ENCODE data around the gene UBR4. TPM values are rescaled to one million over a fixed set of nuclear protein-coding genes. Genes with fewer than 3 reads are reported as not detected.

The UBR4 gene
- total RNA-seq, 2 experiments from 2014 or later: 139 to 155 TPM

GRCh38 chr1:19072285-19072981, 137.6 kb downstream of the UBR4 start:
- ATAC-seq (ENCODE audit: low read depth): no peak
- Mint-ChIP-seq H3K27me3 (peaks cover 15% of the 10 kb centered on the region), H3K4me1 (peaks cover 27% of the 10 kb centered on the region), H3K4me3 (no peak overlapping the region), H3K9me3 (no peaks in the 10 kb centered on the region), H3K36me3 (peaks cover 39% of the 10 kb centered on the region), H3K27ac (no peak overlapping the region)
- DNase-seq: no peak
- POLR2A ChIA-PET: interaction anchor here (1.6 kb wide), 1 partner anchor 147 kb away, joined by 4 read pairs; no protein-coding TSS in a partner anchor

GRCh38 chr1:19071674-19072281, 138.3 kb downstream of the UBR4 start:
- H3K36me3 Mint-ChIP-seq: peaks cover 33% of the 10 kb centered on the region
- POLR2A ChIA-PET: interaction anchor here (1.6 kb wide), 1 partner anchor 146 kb away, joined by 4 read pairs; no protein-coding TSS in a partner anchor
- peaks cover 15% of the 10 kb centered on the region for H3K27me3 Mint-ChIP-seq
- H3K9me3 Mint-ChIP-seq: no peaks in the 10 kb centered on the region
- no peak overlapping the region for H3K4me3 Mint-ChIP-seq
- no peak for DNase-seq
- H3K27ac Mint-ChIP-seq: no peak overlapping the region
- no peak for ATAC-seq (ENCODE audit: low read depth)
- H3K4me1 Mint-ChIP-seq: peaks cover 27% of the 10 kb centered on the region

GRCh38 chr1:19070891-19071621, 139.0 kb downstream of the UBR4 start:
- Mint-ChIP-seq H3K27me3 (peaks cover 15% of the 10 kb centered on the region), H3K9me3 (no peaks in the 10 kb centered on the region), H3K4me3 (no peak overlapping the region), H3K36me3 (peaks cover 26% of the 10 kb centered on the region), H3K4me1 (peaks cover 25% of the 10 kb centered on the region), H3K27ac (no peak overlapping the region)
- no peak for DNase-seq
- POLR2A ChIA-PET: no interaction called here
- no peak for ATAC-seq (ENCODE audit: low read depth)

- Mint-ChIP-seq H3K27me3 (peaks cover 15% of the 10 kb centered on the region), H3K9me3 (no peaks in the 10 kb centered on the region), H3K4me1 (peaks cover 19% of the 10 kb centered on the region), H3K27ac (no peak overlapping the region), H3K4me3 (no peak overlapping the region), H3K36me3 (peaks cover 18% of the 10 kb centered on the region)
- DNase-seq: no peak
- POLR2A ChIA-PET: no interaction called here
- no peak for ATAC-seq (ENCODE audit: low read depth)
Measured at GRCh38 chr1:19070197-19070651, 139.8 kb downstream of the UBR4 start.

GRCh38 chr1:19068639-19069276, 141.3 kb downstream of the UBR4 start:
- Mint-ChIP-seq H3K9me3 (no peaks in the 10 kb centered on the region), H3K4me1 (peaks cover 6% of the 10 kb centered on the region), H3K4me3 (no peak overlapping the region), H3K27ac (no peak overlapping the region), H3K36me3 (peaks cover 10% of the 10 kb centered on the region), H3K27me3 (peaks cover 15% of the 10 kb centered on the region)
- POLR2A ChIA-PET: no interaction called here
- ATAC-seq (ENCODE audit: low read depth) (no peak), DNase-seq (no peak)

- Mint-ChIP-seq H3K9me3 (no peaks in the 10 kb centered on the region), H3K36me3 (peaks cover 7% of the 10 kb centered on the region), H3K27me3 (peaks cover 15% of the 10 kb centered on the region), H3K4me3 (no peak overlapping the region), H3K4me1 (peaks cover 5% of the 10 kb centered on the region), H3K27ac (no peak overlapping the region)
- POLR2A ChIA-PET: no interaction called here
- DNase-seq (no peak), ATAC-seq (ENCODE audit: low read depth) (no peak)
Measured at GRCh38 chr1:19067912-19068638, 142.0 kb downstream of the UBR4 start.

- peaks cover 5% of the 10 kb centered on the region for H3K4me1 Mint-ChIP-seq
- H3K9me3 Mint-ChIP-seq: no peaks in the 10 kb centered on the region
- POLR2A ChIA-PET: no interaction called here
- DNase-seq (no peak), ATAC-seq (ENCODE audit: low read depth) (no peak)
- H3K27me3 Mint-ChIP-seq: peaks cover 15% of the 10 kb centered on the region
- H3K4me3 Mint-ChIP-seq: no peak overlapping the region
- H3K27ac Mint-ChIP-seq: no peak overlapping the region
- H3K36me3 Mint-ChIP-seq: no peaks in the 10 kb centered on the region
Measured at GRCh38 chr1:19067182-19067911, 142.7 kb downstream of the UBR4 start.

- Mint-ChIP-seq H3K36me3 (no peaks in the 10 kb centered on the region), H3K4me3 (no peak overlapping the region), H3K9me3 (no peaks in the 10 kb centered on the region), H3K27me3 (peaks cover 15% of the 10 kb centered on the region), H3K4me1 (peaks cover 5% of the 10 kb centered on the region), H3K27ac (no peak overlapping the region)
- POLR2A ChIA-PET: no interaction called here
- no peak for ATAC-seq (ENCODE audit: low read depth)
- no peak for DNase-seq
Measured at GRCh38 chr1:19066874-19067181, 143.2 kb downstream of the UBR4 start.

GRCh38 chr1:19066248-19066873, 143.7 kb downstream of the UBR4 start:
- H3K27me3 Mint-ChIP-seq: peaks cover 12% of the 10 kb centered on the region
- H3K9me3 Mint-ChIP-seq: peaks cover 2% of the 10 kb centered on the region
- H3K4me1 Mint-ChIP-seq: peaks cover 3% of the 10 kb centered on the region
- H3K27ac Mint-ChIP-seq: no peak overlapping the region
- peaks cover under 1% of the 10 kb centered on the region for H3K36me3 Mint-ChIP-seq
- ATAC-seq (ENCODE audit: low read depth): no peak
- no peak for DNase-seq
- H3K4me3 Mint-ChIP-seq: no peak overlapping the region
- POLR2A ChIA-PET: no interaction called here

GRCh38 chr1:19065526-19066247, 144.4 kb downstream of the UBR4 start:
- ATAC-seq (ENCODE audit: low read depth) (no peak), DNase-seq (no peak)
- peaks cover 3% of the 10 kb centered on the region for H3K36me3 Mint-ChIP-seq
- H3K9me3 Mint-ChIP-seq: peaks cover 6% of the 10 kb centered on the region
- peaks cover 8% of the 10 kb centered on the region for H3K27me3 Mint-ChIP-seq
- no peak overlapping the region for H3K4me3 Mint-ChIP-seq
- POLR2A ChIA-PET: no interaction called here
- no peak overlapping the region for H3K27ac Mint-ChIP-seq
- H3K4me1 Mint-ChIP-seq: peaks cover 3% of the 10 kb centered on the region

- POLR2A ChIA-PET: no interaction called here
- H3K27me3 Mint-ChIP-seq: peaks cover 5% of the 10 kb centered on the region
- H3K27ac Mint-ChIP-seq: no peak overlapping the region
- DNase-seq: no peak
- peaks cover 6% of the 10 kb centered on the region for H3K9me3 Mint-ChIP-seq
- no peak overlapping the region for H3K4me3 Mint-ChIP-seq
- no peak for ATAC-seq (ENCODE audit: low read depth)
- H3K36me3 Mint-ChIP-seq: peaks cover 3% of the 10 kb centered on the region
- H3K4me1 Mint-ChIP-seq: peaks cover 3% of the 10 kb centered on the region
Measured at GRCh38 chr1:19064906-19065450, 145.1 kb downstream of the UBR4 start.
